Fibroblast of lung (primary cell): ENCODE results near the gene TRRAP. TPM values are rescaled to one million over a fixed set of nuclear protein-coding genes. Genes with fewer than 3 reads are reported as not detected.

Source experiments
- DNase-seq, 2 donors: peaks; one replicate each; pipeline versions ENCODE4 v3.0.0 to v3.0.0-alpha.2; 2010; ENCODE audit warnings: low read depth in 2 of 2
- H2AFZ ChIP-seq: 2 replicates; pipeline ENCODE4 v1.5.1; 2012; ENCODE audit warnings: low read length, control low read depth, inconsistent platforms
- H3K27ac ChIP-seq: 2 replicates; pipeline ENCODE4 v1.5.1; 2011; ENCODE audit warnings: low read length, control low read depth; ENCODE audit not compliant: insufficient read depth
- H3K27me3 ChIP-seq: 2 replicates; pipeline ENCODE4 v1.5.1; 2011; ENCODE audit warnings: mild to moderate bottlenecking, low read length; ENCODE audit not compliant: control insufficient read depth, insufficient read depth
- H3K36me3 ChIP-seq: 2 replicates; pipeline ENCODE4 v1.5.1; 2011; ENCODE audit warnings: low read length; ENCODE audit not compliant: control insufficient read depth, insufficient read depth
- H3K4me1 ChIP-seq: 2 replicates; pipeline ENCODE4 v1.5.1; 2011; ENCODE audit warnings: low read length; ENCODE audit not compliant: control insufficient read depth, insufficient read depth; ENCODE audit errors: extremely low read depth
- H3K4me2 ChIP-seq: 2 replicates; pipeline ENCODE4 v1.5.1; 2011; ENCODE audit warnings: low read length, control low read depth; ENCODE audit not compliant: insufficient read depth; ENCODE audit errors: extremely low read depth
- H3K4me3 ChIP-seq, 4 experiments: fragments of 200-600 bp in 1 of 4; sonication (generic) in 1 of 4; replicated peaks in 1 of 4; 2 replicates each; pipeline ENCODE4 v1.5.1; 2011 to 2016; ENCODE audit warnings: low read length in 4 of 4, low read depth in 3 of 4, mild to moderate bottlenecking in 3 of 4, control low read depth in 2 of 4, inconsistent platforms in 1 of 4, mixed read lengths in 1 of 4; ENCODE audit not compliant: insufficient read depth in 1 of 4; ENCODE audit errors: control extremely low read depth in 1 of 4
- H3K79me2 ChIP-seq: 2 replicates; pipeline ENCODE4 v1.5.1; 2012; ENCODE audit warnings: mild to moderate bottlenecking, low read length, inconsistent platforms; ENCODE audit not compliant: control insufficient read depth, insufficient read depth
- H3K9ac ChIP-seq: 2 replicates; pipeline ENCODE4 v1.5.1; 2011; ENCODE audit warnings: mild to moderate bottlenecking, low read length, control low read depth; ENCODE audit not compliant: insufficient read depth
- H3K9me3 ChIP-seq: 2 replicates; pipeline ENCODE4 v1.5.1; 2012; ENCODE audit warnings: low read depth, low read length; ENCODE audit not compliant: control insufficient read depth, insufficient read depth
- H4K20me1 ChIP-seq: 2 replicates; pipeline ENCODE4 v1.5.1; 2011; ENCODE audit warnings: low read length; ENCODE audit not compliant: control insufficient read depth, insufficient read depth; ENCODE audit errors: extremely low read depth
- EZH2 ChIP-seq: IDR thresholded peaks from 2 replicates; pipeline ENCODE4 v1.5.1; 2012; ENCODE audit warnings: low read length, control low read depth, mild to moderate bottlenecking; ENCODE audit errors: missing control alignments
- polyA plus RNA-seq, 2 donors: library from polyadenylated mRNA; depleted of rRNA in 1 of 2; stranded (reverse) in 1 of 2; unstranded in 1 of 2; fragments of >200 nt; gene quantifications; 2 replicates each; pipeline ENCODE4 v1.2.1, GENCODE V29; 2011 to 2012; ENCODE audit warnings: missing spikeins in 1 of 2
- total RNA-seq: library from RNA; depleted of rRNA; stranded (reverse); fragments of >200 nt; gene quantifications from 2 replicates; pipeline ENCODE4 v1.2.1, GENCODE V29; 2014
- TF ChIP-seq, protein P1 (sequence below), 2 donors: IDR thresholded peaks in 1 of 2; conservative IDR thresholded peaks in 1 of 2; 1 replicate in 1 of 2; 2 replicates in 1 of 2; pipeline ENCODE4 v1.5.1; 2011 to 2012; ENCODE audit warnings: low read length in 2 of 2, control low read depth in 1 of 2, inconsistent platforms in 1 of 2, low read depth in 1 of 2, mild to moderate bottlenecking in 1 of 2

Gene TRRAP
- total and polyA plus RNA-seq, 2 donors (not counting 1 experiment from before 2014, with no cell fraction given) = 11.3 to 20.6 TPM

DNA sequence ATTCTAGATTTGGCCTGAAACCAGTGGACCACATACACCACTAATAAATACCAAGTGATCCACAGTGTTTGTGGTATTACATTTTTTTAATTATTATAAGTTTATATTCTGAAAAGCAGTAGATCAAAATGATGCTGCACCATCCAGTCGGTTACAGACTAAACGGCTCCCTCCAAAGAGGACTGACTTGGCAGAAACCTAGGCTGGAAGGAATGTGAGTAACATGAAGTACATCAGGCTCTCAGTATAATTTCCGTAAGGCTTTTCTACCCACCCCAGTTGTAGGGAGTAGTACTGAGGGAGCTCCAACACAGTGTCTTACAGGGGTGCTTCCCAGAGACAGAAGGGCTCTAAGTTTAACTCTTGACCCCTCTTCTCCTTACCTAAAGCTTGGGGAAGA is 119.5 kb downstream of the TRRAP start:
- H3K27me3 ChIP-seq = no peaks in the 10 kb centered on the region
- H3K79me2 ChIP-seq = no peaks in the 10 kb centered on the region
- no peak for DNase-seq
- H2AFZ ChIP-seq = no peak overlapping the region
- peaks cover 26% of the 10 kb centered on the region for H3K36me3 ChIP-seq
- no peaks in the 10 kb centered on the region for H3K9me3 ChIP-seq
- H3K4me3 ChIP-seq = no peak overlapping the region
- no peak overlapping the region for H3K9ac ChIP-seq
- H3K4me2 ChIP-seq = no peak overlapping the region
- no peaks in the 10 kb centered on the region for H3K4me1 ChIP-seq
- no peaks in the 10 kb centered on the region for H4K20me1 ChIP-seq
- H3K27ac ChIP-seq = no peak overlapping the region
- TF ChIP-seq, protein P1, sequence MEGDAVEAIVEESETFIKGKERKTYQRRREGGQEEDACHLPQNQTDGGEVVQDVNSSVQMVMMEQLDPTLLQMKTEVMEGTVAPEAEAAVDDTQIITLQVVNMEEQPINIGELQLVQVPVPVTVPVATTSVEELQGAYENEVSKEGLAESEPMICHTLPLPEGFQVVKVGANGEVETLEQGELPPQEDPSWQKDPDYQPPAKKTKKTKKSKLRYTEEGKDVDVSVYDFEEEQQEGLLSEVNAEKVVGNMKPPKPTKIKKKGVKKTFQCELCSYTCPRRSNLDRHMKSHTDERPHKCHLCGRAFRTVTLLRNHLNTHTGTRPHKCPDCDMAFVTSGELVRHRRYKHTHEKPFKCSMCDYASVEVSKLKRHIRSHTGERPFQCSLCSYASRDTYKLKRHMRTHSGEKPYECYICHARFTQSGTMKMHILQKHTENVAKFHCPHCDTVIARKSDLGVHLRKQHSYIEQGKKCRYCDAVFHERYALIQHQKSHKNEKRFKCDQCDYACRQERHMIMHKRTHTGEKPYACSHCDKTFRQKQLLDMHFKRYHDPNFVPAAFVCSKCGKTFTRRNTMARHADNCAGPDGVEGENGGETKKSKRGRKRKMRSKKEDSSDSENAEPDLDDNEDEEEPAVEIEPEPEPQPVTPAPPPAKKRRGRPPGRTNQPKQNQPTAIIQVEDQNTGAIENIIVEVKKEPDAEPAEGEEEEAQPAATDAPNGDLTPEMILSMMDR (conservative IDR thresholded peaks at IDR 0.05 in 1 of 2, IDR thresholded peaks at IDR 0.05 in 1 of 2; ENCODE audit: low read depth in 1 of 2, low read length in 2 of 2) = no peak
- TF ChIP-seq EZH2 = no peak

DNA sequence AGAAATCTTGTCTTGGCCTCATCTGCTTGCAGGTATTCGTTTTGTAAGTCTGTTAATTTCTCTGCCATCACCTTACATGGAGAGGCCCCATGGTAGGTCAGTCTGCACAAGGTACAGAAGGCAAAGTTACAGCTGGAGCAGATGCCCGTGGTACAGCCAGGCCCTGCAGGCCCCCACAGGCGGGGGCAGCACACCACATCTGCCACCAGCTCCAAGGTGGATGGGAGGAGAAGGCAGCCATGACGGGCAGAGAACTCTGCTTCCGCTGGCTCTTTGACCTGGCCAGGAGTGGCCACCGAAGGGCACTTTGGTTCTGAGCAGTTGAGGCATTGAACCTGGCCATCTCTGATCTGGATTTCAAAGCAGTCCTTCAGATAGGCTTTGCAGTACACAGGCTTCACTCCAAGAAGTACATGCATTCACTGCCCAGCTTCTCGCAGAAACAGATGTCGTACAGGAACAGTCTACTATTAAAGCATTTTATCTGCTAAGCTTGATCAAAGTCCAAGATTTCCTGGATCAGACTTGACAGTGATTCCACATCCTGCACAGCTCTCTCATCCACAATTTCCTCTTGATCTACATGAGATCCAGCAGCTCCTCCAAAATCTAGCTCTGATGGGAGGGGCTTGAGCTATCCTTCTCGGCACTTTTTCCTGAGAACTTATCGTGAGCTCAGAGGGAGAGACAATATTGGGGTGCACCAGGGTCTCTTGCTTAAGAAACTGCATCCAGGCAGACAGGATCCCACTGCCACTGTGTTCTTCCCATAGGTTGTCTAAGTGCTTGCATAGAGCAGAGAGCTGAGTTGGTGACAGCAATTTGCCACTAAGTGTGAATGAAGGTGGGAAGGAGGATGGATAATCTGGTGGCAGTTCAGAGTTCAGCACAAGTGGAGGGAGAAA is 120.7 kb downstream of the TRRAP start:
- no peak overlapping the region for H3K27ac ChIP-seq
- no peaks in the 10 kb centered on the region for H3K4me1 ChIP-seq
- H3K9ac ChIP-seq = no peak overlapping the region
- peaks cover 22% of the 10 kb centered on the region for H3K36me3 ChIP-seq
- H4K20me1 ChIP-seq = no peaks in the 10 kb centered on the region
- H3K4me2 ChIP-seq = no peak overlapping the region
- no peak overlapping the region for H2AFZ ChIP-seq
- TF ChIP-seq, protein P1 (conservative IDR thresholded peaks at IDR 0.05 in 1 of 2, IDR thresholded peaks at IDR 0.05 in 1 of 2; ENCODE audit: low read depth in 1 of 2, low read length in 2 of 2) = no peak
- no peak for DNase-seq
- H3K27me3 ChIP-seq = no peaks in the 10 kb centered on the region
- no peaks in the 10 kb centered on the region for H3K9me3 ChIP-seq
- no peaks in the 10 kb centered on the region for H3K79me2 ChIP-seq
- no peak overlapping the region for H3K4me3 ChIP-seq

DNA sequence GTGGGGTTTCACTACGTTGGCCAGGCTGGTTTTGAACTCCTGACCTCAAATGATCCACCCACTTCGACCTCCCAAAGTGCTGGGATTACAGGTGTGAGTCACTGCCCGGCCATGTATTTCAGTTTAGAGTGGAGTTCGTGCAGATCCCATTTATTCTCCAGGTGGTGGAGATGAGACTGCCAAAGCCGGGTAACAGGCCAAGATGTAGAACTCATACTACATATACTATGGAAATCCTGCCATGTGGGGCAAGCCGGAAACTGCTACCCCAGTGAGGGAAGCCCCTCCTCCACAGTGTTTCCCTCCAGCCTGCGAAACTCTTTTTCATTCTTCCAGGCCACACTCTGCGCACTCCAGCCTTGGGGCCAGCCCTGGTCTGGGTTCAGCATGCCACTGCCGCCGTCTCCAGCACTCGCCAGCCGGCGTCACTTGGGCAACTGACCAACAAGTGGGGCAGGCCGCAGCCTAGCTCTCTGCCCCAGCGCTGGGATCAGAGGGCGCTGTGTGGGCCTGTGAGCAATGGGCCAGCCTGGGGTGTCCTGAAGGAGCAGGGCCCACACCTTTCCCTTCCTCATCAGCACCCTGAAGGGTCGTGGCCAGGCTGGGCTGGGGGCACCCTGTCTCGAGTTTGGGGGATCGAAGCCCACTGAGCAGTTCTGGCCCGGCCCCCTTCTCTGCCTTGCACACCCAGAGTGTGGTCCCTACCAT is 122.0 kb downstream of the TRRAP start:
- H3K27ac ChIP-seq = no peak overlapping the region
- H3K4me1 ChIP-seq = no peaks in the 10 kb centered on the region
- no peaks in the 10 kb centered on the region for H3K9me3 ChIP-seq
- H2AFZ ChIP-seq = no peak overlapping the region
- no peak overlapping the region for H3K4me3 ChIP-seq
- H3K9ac ChIP-seq = no peak overlapping the region
- H3K4me2 ChIP-seq = no peak overlapping the region
- no peaks in the 10 kb centered on the region for H3K27me3 ChIP-seq
- TF ChIP-seq EZH2 = no peak
- TF ChIP-seq, protein P1 (conservative IDR thresholded peaks at IDR 0.05 in 1 of 2, IDR thresholded peaks at IDR 0.05 in 1 of 2; ENCODE audit: low read depth in 1 of 2, low read length in 2 of 2) = no peak
- H3K79me2 ChIP-seq = no peaks in the 10 kb centered on the region
- peaks cover 24% of the 10 kb centered on the region for H3K36me3 ChIP-seq
- no peak for DNase-seq
- H4K20me1 ChIP-seq = no peaks in the 10 kb centered on the region
